GM12891 (cell line): ENCODE results near the gene RTL10.

Experiments used
- DNase-seq: peaks from one replicate; pipeline ENCODE4 v3.0.0; 2011; ENCODE audit warnings: low spot score; ENCODE audit not compliant: insufficient read length
- FAIRE-seq: peaks from 2 replicates; lab custom pipeline; 2011; peaks lifted over from hg19 to GRCh38; lab: Jason Lieb, UNC
- PAX5 ChIP-seq: IDR thresholded peaks from 2 replicates; pipeline ENCODE4 v1.6.1; 2011; ENCODE audit warnings: low read length, moderate library complexity, mild to moderate bottlenecking; ENCODE audit not compliant: insufficient read depth, severe bottlenecking
- POLR2A ChIP-seq: IDR thresholded peaks from 2 replicates; pipeline ENCODE4 v1.6.1; 2011; ENCODE audit warnings: low read depth, low read length, control low read depth
- POLR2AphosphoS5 ChIP-seq: IDR thresholded peaks from 2 replicates; pipeline ENCODE4 v1.6.1; 2011; ENCODE audit warnings: low read depth, low read length, control low read depth
- POU2F2 ChIP-seq: IDR thresholded peaks from 2 replicates; pipeline ENCODE4 v1.6.1; 2011; ENCODE audit warnings: low read depth, mild to moderate bottlenecking, control low read depth, low read length, moderate library complexity
- SPI1 ChIP-seq: IDR thresholded peaks from 2 replicates; pipeline ENCODE4 v1.6.1; 2011; ENCODE audit warnings: low read depth, low read length, control low read depth
- TAF1 ChIP-seq: IDR thresholded peaks from 2 replicates; pipeline ENCODE4 v1.6.1; 2011; ENCODE audit warnings: low read depth, low read length, control low read depth

Gene RTL10

DNA sequence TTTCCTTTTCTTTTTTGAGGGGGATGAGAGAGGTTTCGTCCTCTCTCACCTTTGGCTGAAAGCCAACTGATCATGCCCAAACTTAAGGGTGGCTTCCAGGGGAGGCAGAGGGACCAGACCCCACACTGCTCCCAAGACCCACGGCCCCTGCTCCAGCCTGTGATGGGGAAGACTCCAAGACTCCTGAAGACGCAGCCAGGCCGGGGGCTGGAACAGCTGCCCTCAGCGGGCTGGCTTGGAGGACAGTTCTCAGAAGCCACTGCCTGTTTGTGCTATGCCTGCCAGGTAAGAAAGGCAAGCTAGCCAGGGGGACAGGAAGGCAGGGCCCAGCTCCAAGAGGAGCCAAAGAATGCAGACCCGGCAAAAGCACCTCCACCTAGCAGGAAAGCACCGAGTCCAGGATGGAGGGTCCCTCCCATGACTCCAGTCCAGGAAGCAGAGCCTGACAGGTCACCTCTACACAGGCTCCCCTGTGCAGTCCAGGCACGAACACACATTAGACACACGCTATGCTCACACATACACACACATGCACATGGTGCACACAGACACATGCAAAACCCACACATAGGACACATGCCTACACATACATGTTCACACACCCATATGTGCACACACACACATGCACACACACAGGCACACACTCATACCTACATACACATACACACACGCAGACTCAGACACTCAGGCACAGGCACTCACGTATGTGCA, 31.3 kb downstream of the RTL10 start:
- FAIRE-seq (no peak), DNase-seq (peak; percentile 2)
- no peak for TF ChIP-seq SPI1

DNA sequence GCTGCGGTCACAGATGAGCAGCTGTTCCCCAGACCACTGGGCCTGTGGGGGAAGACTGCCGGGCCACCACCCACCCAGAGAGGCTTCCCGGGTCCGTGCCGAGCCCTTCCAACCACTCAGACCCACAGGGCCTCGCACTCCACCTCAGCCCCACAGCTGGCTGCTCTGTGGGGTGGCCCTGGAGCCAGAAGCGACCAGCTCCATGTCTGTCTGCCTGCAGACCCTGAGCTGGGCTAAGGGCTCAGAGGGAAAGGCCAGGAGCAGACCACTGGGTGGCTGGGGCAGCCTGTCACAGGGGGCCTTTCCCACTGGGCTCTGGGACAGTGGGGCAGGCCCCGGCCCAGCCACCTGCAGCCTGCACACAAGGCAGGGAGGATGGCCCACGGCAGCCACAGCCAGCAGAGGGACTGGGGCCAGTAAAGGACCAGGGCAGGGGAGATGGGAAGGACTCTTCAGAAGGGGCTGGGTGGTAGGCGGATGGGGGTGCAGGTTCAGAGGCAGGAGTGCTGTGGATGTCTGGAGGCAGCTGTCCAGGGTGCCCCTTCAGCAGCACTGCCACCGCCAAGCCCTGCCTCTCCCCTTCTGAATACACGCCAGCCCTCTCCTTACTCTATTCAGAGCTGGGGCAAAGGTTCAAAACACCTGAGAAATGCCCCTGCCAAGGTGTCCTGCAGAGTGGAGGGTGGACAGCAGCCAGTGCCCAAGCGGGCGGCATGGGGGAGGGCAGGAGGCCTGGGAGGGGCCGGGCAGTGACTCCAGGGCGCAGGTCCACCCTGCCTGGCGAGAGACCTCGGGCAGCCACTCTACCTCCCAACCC, 32.2 kb downstream of the RTL10 start:
- FAIRE-seq, result no peak
- no peak for TF ChIP-seq POU2F2
- peak; percentile 12 for DNase-seq

DNA sequence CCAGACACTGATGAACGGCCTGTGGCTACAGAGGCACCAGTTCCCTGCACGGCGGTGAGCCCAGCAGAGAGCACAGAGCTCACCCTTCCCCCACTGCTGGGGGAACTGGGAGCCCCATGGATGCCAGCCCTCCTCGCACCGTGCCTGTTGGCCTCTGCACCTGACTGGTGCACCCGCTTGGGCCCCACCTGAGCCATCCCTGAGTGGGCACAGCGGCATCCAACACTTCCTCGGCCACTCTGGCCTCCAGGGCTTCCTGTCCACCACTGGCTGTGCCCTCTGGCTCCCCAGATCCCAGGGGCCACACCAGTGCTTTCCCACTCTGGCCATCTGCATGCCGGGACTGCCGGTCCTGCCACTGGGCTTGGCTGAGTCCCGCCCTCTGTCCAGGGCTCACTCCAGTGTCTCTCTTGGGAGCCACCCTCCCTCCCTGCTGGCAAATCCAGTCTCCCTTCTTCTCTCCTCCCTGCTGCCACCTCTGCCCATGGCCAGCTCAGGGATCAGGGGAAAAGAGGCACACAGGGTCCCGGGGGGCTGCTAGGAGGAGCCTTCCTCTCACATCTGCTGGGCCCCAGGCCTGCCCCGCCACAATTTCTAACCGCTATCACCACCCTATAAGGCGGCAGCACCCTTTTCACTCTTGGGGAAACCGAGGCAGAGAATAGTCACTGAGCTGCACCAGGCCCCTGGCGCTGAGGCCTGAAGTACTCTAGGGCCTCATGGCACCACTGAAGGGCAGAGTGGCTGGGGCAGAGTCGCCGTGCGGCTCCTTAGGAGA, 33.0 kb downstream of the RTL10 start:
- no peak for FAIRE-seq
- peak; percentile 13 for DNase-seq
- no peak for TF ChIP-seq SPI1
- TF ChIP-seq POU2F2, result no peak

DNA sequence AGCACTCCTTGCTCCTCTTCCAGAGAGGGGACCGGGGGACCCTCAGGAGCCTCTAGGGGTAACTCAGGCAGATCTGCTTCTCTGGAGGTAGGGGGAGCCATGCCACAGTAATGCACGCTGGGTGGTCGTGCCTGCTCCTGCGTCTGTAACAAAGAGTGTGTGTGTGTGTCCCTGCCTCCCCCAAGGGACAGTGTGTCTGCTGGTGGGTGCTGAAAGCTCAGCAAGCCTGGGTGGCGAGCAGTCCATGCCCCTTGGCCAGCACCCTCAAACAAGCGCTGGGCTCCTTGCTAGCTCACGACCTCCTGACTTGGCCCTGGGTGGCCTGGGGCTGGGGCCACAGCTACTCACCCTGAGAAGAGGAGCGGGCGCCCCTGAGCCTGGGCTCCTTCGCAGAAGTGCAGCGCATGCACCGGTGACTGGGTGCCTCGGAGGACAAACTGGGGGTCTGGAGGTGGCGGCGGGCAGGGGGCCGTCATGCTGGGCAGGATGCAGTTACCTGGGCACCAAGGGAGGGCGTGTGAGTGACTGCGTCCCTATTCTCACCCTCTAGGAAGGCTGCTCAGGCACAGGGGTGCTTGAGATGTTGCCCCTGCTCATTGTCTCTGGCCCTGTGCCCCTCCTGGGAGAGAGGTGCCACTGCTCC, 33.7 kb downstream of the RTL10 start:
- DNase-seq (peak; percentile 14), FAIRE-seq (no peak)
- no peak for TF ChIP-seq POLR2AphosphoS5
- TF ChIP-seq TAF1, result no peak

DNA sequence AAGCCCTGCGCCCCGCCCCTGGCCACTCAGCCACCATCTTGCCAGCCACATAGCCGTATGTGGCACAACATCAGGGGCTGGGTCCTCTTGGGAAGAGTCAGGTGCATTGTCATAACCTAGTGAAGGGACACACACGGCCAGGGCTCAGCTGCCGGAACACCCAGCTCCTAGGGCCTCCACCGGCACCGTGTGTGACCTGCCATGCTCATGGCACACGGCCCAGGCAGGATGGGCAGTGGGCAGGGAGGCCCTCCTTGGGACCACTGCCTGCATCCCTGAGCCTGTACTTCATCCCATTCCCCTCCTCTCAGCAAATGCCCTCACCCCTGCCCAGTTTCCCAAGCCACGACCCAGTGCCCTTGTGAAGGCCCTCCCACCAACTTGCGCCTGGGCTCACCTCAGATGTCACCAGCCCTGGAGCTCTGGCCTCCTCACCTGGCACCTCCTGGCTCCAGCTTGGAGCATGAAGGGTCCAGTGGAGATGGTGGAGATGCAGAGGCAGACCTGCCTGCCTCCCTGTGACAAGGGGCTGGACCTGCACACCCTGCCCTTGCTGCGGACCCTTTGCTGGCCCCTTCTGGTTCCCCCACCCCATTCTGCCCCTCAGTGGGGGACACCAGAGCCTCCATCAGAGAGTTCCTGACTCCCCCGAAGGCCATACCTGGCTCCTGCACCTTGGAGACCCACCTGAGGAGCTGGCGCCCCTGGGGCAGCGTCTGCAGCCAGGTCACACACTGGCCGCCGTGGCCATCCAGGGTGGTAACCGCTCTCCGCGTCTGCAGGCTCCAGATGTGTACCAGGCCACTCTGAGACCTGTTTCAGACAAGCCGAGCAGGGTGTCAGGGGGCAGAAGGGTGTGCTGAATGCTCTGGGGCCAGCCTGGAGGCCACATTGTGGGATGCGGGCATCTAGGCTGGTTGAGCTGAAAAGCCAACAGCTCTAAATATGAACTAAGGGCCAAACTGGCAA, 34.5 kb downstream of the RTL10 start:
- no peak for FAIRE-seq
- no peak for TF ChIP-seq SPI1
- no peak for TF ChIP-seq POLR2AphosphoS5
- TF ChIP-seq PAX5, result no peak
- TF ChIP-seq TAF1, result no peak
- TF ChIP-seq POLR2A, result no peak
- TF ChIP-seq POU2F2, result no peak
- DNase-seq, result peak; percentile 11

DNA sequence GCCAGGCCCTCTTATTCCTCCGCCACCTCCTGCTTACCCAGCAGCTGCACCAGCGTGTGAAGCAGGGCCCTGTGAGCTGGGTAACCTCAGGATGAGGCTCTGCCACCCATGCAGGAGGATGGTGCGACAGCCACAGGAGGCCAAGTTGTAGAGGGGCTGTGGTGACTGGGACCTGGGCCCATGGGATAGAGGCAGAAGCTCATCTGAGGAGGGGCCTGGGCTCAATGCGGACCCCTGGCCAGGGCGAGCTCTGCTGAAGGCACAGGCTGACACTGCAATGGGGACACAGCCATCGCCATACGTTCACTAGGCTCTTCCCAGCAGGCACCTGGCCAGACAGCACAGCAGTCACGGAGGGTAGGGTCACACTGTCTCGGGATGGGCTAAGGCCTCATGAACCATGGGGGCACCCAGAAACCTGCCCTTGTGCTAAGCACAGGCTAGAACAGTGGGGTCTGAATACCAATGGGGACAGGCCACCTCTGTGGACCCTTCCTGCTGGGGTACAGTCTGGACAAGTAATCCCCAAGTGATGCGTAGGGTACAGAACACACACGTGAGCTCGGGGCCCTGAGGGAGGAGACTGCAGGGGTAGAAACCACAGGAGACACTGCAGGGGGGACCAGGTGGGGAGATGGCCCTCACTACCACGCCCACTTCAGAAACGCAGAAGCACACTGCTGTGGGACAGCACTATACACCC, 35.3 kb downstream of the RTL10 start:
- no peak for TF ChIP-seq POLR2AphosphoS5
- no peak for TF ChIP-seq TAF1
- no peak for TF ChIP-seq SPI1
- no peak for TF ChIP-seq PAX5
- no peak for TF ChIP-seq POU2F2
- TF ChIP-seq POLR2A, result no peak
- DNase-seq (peak; percentile 13), FAIRE-seq (no peak)

DNA sequence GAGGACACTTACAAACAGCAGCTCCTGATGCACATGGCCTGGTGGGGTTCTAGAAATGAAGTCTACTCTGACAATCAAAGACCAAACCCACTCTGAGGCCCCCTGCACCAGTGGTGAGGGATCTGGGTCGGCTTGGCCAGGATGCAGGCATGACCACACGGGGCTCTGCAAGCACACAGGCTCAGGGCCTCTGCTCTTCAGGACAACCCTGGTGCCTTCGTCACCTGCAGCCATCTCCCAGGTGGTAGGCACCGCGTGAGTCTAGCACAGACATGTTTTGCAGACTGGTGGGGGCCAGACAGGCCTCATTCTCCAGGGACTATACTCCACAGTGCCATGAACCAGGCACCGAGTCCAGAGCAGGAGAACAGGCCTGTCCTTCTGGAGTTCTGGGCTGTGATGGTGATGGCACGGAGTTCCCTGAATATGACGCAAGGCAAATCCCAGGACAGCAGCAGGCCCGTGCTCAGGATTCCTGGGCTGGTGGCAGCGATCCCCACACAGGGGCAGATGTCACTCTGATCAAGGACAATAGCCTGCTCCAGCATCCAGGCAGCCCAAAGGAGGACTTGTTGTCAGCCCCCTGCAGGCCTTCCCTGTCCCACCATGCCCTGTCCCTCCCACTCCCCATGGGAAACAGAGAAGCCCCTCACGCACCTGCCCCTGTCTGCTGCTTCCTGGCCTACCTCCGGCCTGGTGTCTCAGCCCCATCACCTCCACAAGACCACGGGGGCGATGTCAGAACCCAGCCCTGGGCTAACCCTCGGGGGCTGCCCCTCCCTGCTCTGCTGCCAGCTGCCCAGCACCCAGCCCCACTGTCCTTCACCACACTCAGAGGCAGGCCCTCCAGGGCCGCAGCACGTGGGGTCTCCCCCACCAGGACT, 36.1 kb downstream of the RTL10 start:
- DNase-seq, result peak; percentile 17
- TF ChIP-seq TAF1, result no peak
- TF ChIP-seq SPI1, result no peak
- no peak for TF ChIP-seq POU2F2
- no peak for TF ChIP-seq PAX5
- TF ChIP-seq POLR2AphosphoS5, result no peak
- TF ChIP-seq POLR2A, result no peak
- no peak for FAIRE-seq

DNA sequence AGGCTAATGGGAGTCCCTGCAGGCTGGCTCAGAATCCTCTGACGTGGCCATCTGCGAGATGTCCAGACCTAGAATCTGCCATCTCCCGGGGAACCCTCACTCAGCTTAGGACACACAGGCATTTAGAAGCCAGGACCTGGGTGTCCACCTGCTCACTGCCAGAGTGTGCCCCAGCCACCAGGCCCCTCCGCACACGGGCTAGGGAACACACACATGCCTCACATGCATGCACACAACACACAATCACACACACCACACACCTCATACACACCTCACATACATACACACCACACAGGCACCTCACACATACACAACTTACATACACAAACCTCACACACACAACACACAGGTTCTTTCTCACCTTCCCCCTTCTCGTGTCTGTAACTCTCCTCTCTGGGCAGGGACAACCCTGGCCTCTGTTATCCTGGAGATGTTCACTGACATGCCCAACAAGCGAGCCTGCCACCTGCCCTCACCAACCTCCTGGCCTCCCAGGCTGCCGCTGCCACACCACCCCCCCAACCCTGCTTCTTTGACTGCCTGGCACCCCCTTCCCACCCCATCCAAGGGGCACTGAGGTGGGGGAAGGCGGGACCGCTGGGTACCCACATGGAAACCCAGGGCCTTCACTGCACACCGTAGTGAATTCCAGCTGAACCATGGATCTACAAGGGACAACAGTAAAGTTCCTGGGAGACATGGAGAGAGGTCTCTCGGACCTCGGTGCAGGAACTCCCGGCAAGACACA, 38.1 kb downstream of the RTL10 start:
- DNase-seq (peak; percentile 10), FAIRE-seq (no peak)
- no peak for TF ChIP-seq POLR2AphosphoS5
- no peak for TF ChIP-seq POLR2A
- no peak for TF ChIP-seq SPI1
